GM18511 (cell line): Measurements from ENCODE around the gene B3GALNT1.

Experiments
- ATAC-seq: cut with Tn5 transposase; IDR thresholded peaks from one replicate; pipeline ENCODE4 v1.9.1; 2021; ENCODE audit warnings: mild to moderate bottlenecking, moderate library complexity; ENCODE audit not compliant: unreplicated experiment

Gene B3GALNT1, protein sequence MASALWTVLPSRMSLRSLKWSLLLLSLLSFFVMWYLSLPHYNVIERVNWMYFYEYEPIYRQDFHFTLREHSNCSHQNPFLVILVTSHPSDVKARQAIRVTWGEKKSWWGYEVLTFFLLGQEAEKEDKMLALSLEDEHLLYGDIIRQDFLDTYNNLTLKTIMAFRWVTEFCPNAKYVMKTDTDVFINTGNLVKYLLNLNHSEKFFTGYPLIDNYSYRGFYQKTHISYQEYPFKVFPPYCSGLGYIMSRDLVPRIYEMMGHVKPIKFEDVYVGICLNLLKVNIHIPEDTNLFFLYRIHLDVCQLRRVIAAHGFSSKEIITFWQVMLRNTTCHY

DNA sequence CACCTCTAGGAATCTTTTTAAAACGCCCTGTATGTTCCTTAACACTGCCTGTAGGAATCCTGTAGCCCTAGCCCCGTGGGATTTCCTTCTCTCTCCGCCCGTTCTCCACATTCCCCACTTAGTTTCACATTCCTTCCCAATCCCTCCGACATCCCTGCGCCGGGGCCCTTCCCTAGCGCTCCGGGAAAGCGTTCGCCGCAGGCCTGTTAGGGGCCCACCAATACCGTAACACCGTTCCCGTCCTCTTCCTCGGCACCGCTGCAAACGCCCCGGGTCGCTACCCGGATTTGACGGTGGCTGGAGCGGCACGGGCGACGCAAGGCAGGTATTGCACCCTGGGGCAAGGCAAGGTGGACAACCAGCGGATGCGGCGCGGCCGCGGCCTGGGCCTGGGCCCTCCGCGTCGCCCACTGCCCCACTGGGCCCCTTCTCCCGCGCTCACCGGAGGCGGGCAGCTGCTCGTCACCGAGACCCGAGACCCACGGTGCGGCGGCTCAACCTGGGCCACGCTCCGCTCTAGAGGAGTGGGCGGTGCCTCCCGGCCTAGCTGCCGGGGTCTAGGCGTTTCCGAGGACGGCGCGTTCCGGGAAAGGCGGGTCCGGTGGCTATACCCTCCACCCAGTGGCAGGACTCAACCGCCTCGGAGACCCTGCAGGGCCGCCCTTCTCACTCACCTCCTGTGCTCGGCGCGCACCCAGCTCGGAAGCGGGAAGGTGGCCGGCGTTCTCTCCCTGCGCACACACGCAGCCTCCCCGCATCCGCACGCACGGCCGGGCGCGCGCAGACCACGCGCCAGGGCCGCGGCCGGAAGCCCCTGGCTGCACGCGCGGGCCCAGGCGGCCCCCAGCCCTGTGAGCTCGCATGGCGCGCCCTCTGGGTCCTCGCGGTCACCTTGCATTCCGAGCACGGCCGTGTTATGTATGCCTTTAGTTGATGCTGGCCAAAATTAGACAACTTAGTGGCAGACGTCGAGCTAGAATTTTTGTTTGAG is at the start of gene B3GALNT1:
Gene B3GALNT1 (minus strand): TSS at position 789 of the 991 bp plus-strand sequence. CDS start 18,595 bp downstream, outside the sequence.
- peak; percentile 85 for ATAC-seq

DNA sequence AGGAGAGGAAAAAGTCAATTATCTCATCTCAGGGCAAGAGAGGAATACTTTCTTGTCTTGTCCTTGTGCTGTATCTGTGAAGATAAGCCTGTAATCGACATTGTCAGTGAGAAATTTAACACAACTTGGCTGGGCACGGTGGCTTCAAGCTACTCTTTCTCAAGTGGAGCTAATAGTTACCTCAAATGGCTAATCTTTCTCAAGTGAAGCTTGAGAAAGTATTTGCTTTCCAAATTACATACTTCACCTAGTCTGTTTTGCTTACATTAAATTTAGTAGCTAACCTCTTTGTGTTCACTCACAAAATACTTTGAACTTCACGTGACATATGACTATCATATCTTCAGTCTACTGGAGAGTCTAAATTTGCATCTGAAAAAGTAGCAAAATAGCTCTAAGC is 48.3 kb upstream of the B3GALNT1 start:
- no peak for ATAC-seq

DNA sequence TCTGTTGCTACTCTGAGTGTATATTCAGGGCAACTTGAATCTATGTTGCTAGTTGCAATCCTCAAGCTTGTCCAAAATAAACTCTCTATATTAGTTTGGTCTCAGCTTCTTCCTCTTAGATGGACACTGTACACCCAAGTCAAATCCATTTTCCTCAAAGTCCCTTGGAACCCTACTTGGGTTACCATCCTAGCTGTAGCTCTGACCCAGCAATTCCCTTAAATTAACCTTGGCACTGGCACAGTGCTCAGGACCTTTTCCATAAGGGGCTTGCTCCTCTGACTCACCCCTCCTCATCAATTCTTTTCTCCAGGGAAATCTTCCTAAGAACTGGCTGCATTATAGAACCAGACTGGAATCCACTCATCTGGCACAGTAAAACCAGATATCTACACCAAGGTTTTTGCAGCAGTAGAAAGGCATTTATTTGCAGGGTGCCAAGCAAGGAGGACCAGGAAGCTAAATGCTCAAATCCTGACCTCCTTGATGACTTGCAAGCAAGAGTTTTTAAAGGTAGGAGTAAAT is 44.9 kb upstream of the B3GALNT1 start:
- no peak for ATAC-seq

DNA sequence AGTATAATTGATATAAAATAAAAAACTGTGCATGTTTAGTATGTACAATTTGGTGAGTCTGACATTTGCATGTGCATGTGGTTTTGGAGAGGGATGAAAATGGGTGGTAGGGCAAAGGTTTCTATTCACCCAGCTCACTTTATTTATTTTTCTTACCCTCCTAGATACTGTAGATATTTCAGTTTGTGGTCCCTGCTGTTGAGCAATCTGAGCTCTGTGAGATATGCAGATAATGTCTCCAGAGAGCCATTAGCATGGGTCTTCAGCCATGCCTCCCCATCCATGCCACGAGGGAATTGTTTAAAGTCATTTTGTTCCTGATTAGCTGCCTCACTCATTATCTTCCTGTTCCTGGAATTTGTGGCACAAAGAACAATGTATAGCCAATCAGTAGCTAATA is 44.4 kb upstream of the B3GALNT1 start:
- ATAC-seq, result no peak

DNA sequence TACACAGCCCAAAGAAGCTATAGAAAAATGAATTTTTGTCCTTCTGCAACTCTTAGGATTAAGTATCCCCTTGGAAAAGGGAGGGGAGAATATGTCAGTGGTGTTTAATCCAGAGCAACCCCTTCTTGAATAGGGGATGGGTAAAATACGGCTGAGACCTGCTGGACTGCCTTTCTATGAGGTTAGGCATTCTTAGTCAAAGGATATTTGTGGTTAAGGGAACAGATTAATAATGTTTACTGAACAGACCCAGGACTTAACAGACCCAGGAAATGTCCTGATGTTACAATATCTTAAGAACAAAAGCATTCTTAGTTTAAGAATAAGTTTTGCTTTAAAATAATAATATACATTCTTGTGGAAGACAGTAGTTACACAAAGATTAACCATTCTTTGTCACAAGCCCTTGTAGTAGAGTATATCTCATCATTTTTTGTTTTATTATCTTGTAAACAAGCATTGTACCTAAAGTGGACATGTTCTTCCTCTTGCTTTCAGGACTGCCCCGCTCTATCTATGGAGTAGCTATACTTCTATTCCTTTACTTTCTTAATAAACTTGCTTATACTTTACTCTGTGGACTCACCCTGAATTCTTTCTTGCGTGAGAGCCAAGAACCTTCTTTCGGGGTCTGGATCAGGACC is 43.8 kb upstream of the B3GALNT1 start:
- ATAC-seq, result no peak

DNA sequence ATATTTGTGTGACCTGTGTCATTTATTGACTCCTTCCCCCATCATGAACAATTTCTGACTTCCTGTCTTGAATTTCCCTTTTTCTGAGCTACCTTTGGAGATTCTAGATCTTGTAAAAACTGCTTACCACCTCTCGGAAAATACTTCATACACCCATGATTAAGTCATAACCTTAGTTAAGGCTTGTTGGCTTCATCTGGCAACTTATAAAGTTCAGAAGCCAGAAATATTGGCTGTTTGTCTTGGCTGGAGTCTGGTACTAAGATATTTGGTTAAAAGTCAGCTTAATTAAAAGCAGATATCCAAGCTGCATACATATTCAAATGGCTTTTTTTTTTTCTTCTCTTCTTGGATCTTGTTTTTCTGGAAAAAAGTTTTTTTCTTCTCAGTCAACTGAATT is 37.3 kb upstream of the B3GALNT1 start:
- ATAC-seq, result no peak

DNA sequence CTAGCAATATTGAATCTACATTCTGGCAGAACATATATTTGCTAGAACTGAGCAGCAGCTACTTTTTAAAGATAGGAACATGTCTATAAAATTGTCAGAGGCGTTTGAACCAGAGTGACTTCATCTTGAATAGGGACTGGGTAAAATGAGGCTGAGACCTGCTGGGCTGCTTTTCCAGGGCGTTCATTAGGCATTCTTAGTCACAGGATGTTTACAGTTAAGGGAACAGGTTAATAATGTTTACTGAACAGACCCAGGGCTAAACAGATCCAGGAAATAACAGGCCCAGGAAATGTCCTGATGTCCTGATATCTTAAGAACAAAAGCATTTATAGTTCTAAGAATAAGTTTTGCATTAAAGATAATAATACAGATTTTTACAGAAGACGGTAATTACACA is 34.5 kb upstream of the B3GALNT1 start:
- no peak for ATAC-seq

DNA sequence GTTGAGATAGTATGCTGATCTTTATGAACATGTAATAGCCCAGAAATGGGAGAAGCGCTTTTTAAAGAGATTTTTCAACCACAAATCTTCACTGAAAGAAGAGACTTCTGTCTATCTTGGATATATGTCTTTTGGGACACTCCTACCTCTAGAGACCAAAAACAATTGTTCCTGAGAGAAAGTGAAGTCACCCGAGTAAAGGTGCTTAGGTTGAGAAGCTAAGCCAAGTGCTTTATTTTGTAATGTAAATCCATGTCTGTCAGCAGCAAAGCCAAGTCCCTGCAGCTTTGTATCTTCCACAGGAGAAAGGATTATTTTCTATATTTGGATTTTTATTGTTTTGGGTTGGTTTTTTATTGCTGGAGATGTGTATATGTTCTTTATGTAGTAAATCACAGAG is 32.1 kb upstream of the B3GALNT1 start:
- ATAC-seq, result no peak

DNA sequence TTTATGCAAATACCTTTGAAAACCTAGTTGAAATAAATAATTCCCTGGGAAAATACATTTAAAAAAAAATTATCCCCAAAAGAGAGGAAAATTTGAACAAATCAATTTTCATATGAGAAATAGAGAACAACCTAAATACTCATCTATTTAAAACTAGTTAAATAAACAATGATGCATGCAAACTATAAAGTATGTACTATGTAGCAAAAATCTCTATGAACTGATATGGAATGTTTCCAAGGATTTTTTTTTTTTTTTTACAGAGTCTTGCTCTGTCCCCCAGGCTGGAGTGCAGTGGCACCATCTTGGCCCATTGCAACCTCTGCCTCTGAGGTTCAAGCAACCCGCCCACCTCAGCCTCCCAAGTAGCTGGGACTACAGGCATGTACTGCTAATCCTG is 27.2 kb upstream of the B3GALNT1 start:
- ATAC-seq, result no peak

DNA sequence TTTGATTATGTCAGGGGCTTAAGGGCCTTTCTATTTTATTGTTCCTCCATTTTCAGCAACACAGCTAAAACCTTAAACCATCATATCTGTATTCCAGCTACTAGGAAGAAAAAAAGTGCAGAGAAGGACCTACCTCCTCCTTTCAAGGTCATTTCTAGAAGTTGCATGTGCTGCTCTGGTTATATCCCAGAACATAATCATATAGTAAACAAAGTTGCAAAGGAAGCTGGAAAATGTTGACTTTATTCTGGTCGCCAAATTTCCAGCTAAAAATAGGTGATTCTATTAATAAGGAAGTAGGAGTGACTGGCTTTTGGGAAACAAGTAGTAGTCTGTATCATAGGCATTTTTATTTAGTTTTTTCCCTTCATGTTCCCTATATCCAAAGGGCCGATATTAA is 21.3 kb upstream of the B3GALNT1 start:
- no peak for ATAC-seq

DNA sequence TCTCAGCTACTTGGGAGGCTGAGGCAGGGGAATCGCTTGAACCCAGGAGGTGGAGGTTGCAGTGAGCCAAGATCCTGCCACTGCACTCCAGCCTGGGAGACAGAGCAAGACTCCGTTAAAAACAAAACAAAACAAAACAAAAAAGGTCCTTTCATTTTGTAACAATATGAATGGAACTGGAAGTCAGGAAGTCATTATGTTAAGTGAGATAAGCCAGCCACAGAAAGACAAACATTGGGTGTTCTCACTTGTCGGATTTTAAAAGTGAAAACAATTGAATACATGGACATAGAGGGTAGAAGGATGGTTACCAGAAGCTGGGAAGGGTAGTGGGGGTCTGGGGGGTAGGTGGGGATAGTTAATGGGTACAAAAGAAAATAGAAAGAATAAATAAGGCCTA is 12.5 kb upstream of the B3GALNT1 start:
- ATAC-seq, result no peak

DNA sequence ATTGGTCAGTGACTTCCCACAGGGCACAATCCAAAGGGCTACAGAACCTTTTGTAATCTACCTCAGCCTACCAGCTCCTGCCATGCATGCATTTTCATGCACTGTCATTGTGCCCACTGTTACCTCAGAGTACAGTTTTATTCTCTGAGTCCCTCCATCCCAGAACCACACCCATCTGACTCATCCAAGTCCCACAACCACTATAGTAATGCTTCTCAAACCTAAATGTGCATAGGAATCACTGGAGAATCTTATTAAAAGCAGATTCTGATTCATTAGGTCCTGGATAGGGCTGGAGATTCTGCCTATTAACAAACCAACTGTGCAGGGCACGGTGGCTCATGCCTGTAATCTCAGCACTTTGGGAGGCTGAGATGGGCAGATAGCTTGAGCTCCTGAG is 3.7 kb upstream of the B3GALNT1 start:
- no peak for ATAC-seq

DNA sequence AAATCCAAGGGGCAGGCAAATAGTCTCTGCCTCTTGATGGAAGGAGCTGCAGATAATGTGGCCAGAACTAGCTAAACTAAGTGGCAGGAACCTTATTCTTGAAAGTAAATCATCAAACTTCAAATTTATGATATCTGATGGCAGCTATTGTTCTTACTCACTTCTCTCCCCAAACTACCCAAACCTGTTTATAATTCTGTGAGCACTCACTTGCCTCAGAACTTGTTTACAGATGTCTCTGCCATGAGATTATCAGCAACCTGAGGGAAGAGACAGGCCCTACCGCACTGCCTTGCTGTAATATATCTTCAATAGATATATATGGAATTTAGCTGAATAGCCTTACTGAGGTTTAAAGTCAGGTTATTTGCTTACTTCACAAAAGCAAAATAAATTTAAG is 2.2 kb upstream of the B3GALNT1 start:
- no peak for ATAC-seq

DNA sequence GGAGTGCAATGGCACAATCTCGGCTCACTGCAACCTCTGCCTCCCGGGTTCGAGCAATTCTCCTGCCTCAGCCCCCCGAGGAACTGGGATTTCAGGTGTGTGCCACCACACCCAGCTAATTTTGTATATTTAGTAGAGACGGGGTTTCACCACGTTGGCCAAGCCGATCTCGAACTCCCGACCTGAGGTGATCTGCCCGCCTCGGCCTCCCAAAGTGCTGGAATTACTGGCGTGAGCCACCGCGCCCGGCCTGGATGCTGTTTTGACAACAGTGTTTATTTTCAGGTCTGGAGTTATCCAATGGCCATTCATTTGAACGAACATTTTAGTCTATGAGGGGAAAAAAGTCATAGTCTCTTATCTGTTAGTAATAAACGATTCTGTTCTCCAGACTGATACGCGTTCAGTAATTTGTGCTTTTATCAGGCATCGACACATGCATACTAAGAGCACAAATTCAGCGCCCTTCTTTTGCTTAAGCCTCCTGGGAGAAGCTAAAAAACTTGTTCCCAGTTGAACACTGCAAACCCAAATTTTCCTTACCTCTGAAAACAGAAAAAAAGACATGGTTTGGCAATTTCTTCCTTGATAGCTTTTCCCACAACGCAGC is 1.3 kb downstream of the B3GALNT1 start:
- ATAC-seq, result no peak

DNA sequence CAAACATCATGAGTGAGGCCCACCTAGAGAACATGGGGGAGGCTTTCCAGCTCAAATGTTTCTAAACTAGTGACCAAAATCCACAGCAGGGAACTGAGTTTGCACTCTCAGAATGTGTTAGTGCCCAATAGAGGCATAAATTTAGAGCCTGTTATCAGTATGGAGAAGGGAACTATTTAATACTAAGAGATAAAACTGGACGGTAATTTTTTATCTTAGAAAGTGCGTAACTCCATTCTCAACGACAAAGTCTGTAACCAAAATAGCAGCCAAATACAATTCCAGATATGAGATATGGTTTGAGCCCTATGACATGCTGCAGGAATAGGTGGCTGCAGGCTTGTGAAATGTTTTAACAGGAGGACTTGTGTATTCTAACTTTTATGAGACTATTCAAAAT is 3.5 kb downstream of the B3GALNT1 start:
- no peak for ATAC-seq

DNA sequence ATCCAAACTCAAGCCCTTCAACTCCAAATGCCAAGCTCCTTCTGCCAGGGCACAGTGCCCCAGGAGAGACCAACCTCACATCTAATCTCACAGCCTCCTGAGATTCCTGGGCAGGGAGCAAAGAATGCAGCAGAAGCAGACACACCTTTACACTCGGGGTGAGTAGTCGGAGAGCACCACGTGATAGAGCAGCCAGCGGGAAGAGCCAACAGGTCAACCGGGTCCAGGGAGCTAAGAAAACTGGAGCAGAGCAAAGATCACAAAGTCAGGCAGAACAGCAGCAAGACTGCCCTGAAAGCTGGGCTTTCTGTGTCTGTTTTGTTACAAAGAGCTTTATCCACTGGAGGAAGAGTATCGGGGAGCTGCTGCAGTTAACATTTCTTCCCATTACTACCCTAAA is 4.2 kb downstream of the B3GALNT1 start:
- ATAC-seq, result no peak

DNA sequence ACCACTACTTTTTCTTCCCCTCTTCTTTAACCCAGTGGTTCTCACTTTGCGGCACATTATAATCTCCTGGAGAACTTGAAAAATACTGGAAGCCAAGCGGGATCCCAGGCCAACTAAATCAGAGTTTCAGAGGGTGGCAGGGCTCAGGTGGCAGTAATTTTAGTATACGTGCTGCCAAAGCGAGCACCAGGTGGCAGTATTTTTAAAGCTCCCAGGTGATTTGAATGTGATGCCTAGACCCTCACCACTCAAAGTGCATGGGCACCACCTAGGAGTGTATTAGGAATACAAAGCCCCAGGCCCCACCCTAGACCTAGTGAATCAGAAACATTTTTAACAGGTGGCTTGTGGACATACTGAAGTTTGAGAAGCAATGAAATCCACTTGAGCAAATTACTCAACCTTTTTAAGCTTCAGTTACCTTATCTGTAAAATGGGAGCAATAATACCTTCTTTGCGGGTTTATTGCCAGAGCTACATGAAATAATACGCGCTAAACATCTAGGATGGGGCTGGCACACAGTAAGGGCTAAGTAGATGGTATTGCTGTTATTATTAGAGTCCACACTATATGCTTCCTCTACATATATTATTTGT is 8.3 kb downstream of the B3GALNT1 start:
- ATAC-seq, result no peak

DNA sequence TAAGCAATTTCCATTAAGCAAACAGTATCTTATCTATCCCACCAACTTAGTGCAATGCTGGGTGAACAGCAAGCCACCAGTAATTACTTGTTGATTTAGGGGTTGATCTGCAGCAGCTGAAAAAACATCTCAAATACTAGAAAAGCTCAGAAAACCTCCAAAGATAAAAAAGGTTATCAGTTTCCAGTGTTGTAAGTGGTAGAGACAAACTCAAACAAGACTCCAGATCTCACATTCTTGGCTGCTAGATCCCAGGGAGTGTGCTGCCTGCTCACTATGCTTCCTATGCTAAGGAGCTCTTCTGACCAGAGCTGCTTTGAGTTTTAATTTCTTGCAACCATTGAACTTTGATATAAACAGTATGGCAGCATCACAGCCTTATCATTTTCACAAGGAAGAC is 11.3 kb downstream of the B3GALNT1 start:
- ATAC-seq, result no peak

DNA sequence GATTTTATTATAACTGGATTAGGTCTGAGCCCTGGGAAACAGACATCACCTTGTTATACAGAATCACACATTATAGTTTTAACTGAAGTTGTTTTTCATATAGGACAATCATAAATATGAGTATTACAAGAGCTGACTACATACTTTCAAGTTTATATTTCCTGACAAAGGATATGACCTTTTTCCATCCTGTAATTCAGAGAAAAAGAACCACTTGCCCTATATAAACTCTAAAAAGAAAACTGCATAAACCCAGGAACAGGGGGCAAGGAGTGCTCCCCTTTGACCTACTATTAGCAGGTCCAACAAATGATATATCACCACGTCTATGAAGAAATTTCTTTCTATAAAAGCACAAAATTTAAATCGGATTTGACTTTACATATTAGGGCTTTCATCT is 20.9 kb downstream of the B3GALNT1 start:
- ATAC-seq, result no peak

DNA sequence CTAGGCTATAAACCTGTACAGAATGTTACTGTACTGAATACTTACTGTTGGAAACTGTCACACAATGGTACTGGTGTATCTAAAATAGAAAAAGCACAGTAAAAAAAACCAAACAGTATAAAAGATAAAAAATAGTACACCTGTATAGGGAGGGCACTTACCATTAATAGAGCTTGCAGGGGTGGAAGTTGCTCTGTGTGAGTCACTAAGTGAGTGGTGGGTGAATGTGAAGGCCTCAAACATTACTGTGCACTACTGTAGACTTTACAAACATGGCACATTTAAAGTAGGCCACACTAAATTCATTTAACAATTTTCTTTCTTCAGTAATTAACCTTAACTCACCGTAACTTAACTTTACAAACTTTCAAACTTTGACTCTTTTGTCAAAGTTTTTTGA is 22.0 kb downstream of the B3GALNT1 start:
- no peak for ATAC-seq
